ENCODE measurements around the gene DNM2.
"Not testable (repeated sequence)": the region's sequence is repeated elsewhere in the genome, so short reads cannot be mapped to it uniquely, and the experiment has no call there.

The DNM2 gene

GRCh38 chr19:10818301-10819123 lies 100.6 kb downstream of the DNM2 start:
- no peak for DNase-seq

GRCh38 chr19:10819124-10820060 lies 101.5 kb downstream of the DNM2 start:
- DNase-seq = no peak

- no peak for DNase-seq
Observed at GRCh38 chr19:10820173-10820572, 102.3 kb downstream of the DNM2 start.

- no peak for DNase-seq
Observed at GRCh38 chr19:10823690-10824089, 105.8 kb downstream of the DNM2 start.

GRCh38 chr19:10826231-10826630 lies 108.4 kb downstream of the DNM2 start:
- no peak for DNase-seq

GRCh38 chr19:10826846-10827245 lies 109.0 kb downstream of the DNM2 start:
- DNase-seq = no peak

GRCh38 chr19:10828981-10829821 lies 111.3 kb downstream of the DNM2 start:
- DNase-seq = no peak

GRCh38 chr19:10829967-10830366 lies 112.1 kb downstream of the DNM2 start:
- no peak for DNase-seq

- DNase-seq = no peak
Observed at GRCh38 chr19:10830370-10830769, 112.5 kb downstream of the DNM2 start.

GRCh38 chr19:10830931-10831779 lies 113.3 kb downstream of the DNM2 start:
- no peak for DNase-seq

GRCh38 chr19:10831987-10832938 lies 114.4 kb downstream of the DNM2 start:
- no peak for DNase-seq

GRCh38 chr19:10832939-10833296 lies 115.0 kb downstream of the DNM2 start:
- no peak for DNase-seq

- DNase-seq = no peak
Observed at GRCh38 chr19:10835089-10835753, 117.3 kb downstream of the DNM2 start.

GRCh38 chr19:10835754-10836478 lies 118.0 kb downstream of the DNM2 start, which contains the start of gene TMED1:
TMED1 (minus strand) TSS chr19:10836212; CDS start chr19:10836191, 21 bp downstream.
- DNase-seq = peak; percentile 99

- DNase-seq = peak; percentile 93
Observed at GRCh38 chr19:10836479-10837330, 118.8 kb downstream of the DNM2 start.

- DNase-seq = not testable (repeated sequence)
Observed at GRCh38 chr19:10837649-10838048, 119.8 kb downstream of the DNM2 start.

- no peak for DNase-seq
Observed at GRCh38 chr19:10838377-10838776, 120.5 kb downstream of the DNM2 start.

Data from stimulated activated CD4-positive, alpha-beta T cell treated with anti-CD3 and anti-CD28 coated beads, Interleukin-1b, Interleukin-23, amount 100 ng/mL, for 48 hours (primary cell).